GM19099 (cell line): ENCODE measurements around the gene FTCD.

Source experiments
- POLR2A ChIP-seq: IDR thresholded peaks from 3 replicates; pipeline ENCODE4 v1.6.1; 2011; ENCODE audit warnings: low read depth; ENCODE audit not compliant: insufficient read length; ENCODE audit errors: extremely low read depth

Gene FTCD

GRCh38 chr21:46151261-46151988 lies 4.0 kb downstream of the FTCD start:
- TF ChIP-seq POLR2A, result no peak

- TF ChIP-seq POLR2A, result no peak
Measured at GRCh38 chr21:46150491-46151121, 4.8 kb downstream of the FTCD start.

- TF ChIP-seq POLR2A, result no peak
Measured at GRCh38 chr21:46150073-46150472, 5.3 kb downstream of the FTCD start.

- no peak for TF ChIP-seq POLR2A
Measured at GRCh38 chr21:46149205-46149901, 6.0 kb downstream of the FTCD start.

GRCh38 chr21:46148106-46148505 lies 7.3 kb downstream of the FTCD start:
- no peak for TF ChIP-seq POLR2A

GRCh38 chr21:46146856-46147255 lies 8.5 kb downstream of the FTCD start:
- TF ChIP-seq POLR2A, result no peak

GRCh38 chr21:46145840-46146691 lies 9.3 kb downstream of the FTCD start:
- no peak for TF ChIP-seq POLR2A

- TF ChIP-seq POLR2A, result no peak
Measured at GRCh38 chr21:46145159-46145839, 10.1 kb downstream of the FTCD start.

- TF ChIP-seq POLR2A, result no peak
Measured at GRCh38 chr21:46144464-46145070, 10.8 kb downstream of the FTCD start.

- no peak for TF ChIP-seq POLR2A
Measured at GRCh38 chr21:46142582-46143473, 12.6 kb downstream of the FTCD start.

- TF ChIP-seq POLR2A, result no peak
Measured at GRCh38 chr21:46141767-46142581, 13.4 kb downstream of the FTCD start.

- no peak for TF ChIP-seq POLR2A
Measured at GRCh38 chr21:46139686-46140085, 15.7 kb downstream of the FTCD start.
